Effector CD8-positive, alpha-beta T cell (primary cell): ENCODE results near the gene C1QTNF8.
A peak's percentile ranks its signal among the peaks of the same experiment; 100 is the strongest.

Experiments
- DNase-seq: peaks from one replicate; lab custom pipeline; 2025; lab: John Stamatoyannopoulos, UW

Gene C1QTNF8

DNA sequence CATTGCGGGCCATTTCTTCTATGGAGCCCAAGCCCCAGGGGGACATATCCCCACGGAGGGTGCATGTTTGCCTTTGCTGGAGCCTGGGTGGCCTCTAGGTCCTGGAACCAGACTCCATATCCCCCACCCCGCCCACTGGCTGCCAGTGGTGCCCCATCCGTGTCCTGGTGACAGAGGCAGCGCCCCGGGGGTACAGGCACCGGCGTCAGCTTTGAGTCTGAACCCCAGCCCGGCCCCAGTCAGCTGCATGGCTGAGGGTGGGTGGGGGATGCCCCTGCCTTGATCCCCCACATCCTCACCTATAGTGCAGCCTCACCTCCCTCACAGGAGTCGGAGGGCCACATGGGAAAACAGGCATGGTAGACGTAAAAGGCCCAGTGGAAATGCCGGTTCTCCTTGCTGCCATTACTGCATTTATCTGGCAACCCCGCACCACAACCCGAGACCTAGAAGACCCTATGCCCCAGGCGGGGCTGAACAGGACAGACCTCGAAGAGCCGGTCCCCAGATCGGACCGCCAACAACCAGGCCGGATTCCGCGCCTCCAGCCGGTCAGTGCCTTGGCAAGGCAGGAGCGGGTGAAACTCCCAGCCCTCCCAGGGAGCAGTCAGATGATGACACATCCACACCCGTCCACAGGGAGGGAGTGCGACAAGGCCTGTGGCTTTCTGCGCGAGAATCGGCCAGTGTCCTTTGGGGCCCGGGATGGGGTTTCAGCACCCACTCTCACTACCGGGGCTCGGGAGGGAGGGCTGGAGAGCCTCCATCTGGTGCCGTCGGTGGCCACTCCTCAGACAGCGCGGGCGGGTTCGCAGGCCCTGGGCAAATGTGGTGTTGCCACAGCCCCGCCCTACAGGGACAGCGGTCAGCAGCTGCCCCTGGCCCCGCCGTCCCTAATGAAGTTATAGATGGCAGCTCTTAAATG, 35.4 kb downstream of the C1QTNF8 start:
- DNase-seq: no peak

DNA sequence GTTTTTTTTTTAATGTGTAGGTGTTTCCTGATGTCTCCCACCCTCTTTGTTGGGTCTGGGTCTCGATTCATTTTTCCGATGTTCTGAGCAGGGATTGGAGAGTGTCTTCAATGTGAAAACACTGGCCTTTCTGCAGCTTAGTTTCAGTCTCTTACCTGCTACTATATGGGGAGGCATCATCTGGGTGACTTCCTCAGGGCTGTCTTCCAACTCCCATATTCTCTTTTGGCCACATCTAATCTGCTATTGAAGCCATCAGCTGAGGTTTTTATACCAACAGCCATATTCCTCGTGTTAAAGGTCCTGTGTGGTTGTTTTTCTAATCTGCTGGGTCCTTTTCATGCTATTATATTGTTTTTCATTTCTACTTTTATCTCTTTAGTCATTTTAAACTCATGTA, 36.7 kb downstream of the C1QTNF8 start:
- DNase-seq: no peak

GRCh38 chr16:1058216-1058615, 37.8 kb downstream of the C1QTNF8 start:
- no peak for DNase-seq

GRCh38 chr16:1057252-1057932, 38.7 kb downstream of the C1QTNF8 start:
- DNase-seq: peak; percentile 53

DNA sequence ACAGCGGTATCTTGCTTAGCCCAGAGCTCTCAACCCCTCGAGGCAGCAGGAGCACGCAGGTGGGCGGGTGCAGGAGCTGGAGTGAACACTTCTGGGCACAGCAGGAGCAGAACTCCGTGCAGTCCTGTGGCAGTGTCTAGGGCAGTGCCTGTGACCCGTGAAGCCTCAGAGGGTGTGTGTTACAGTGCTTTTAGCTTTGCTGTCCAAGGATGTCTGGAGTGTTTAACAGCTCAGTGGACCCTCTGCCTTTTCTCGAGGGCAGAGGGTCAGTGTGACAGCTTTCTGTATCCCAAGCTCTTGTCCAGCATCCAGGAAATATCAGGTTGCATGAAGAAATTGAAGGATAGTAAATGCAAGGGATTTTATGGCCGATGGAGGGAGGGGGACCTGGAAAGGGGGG, 39.8 kb downstream of the C1QTNF8 start:
- no peak for DNase-seq

- DNase-seq: no peak
Measured at GRCh38 chr16:1055557-1055924, 40.5 kb downstream of the C1QTNF8 start.

GRCh38 chr16:1054660-1055556, 41.1 kb downstream of the C1QTNF8 start:
- no peak for DNase-seq

GRCh38 chr16:1053700-1054368, 42.2 kb downstream of the C1QTNF8 start:
- no peak for DNase-seq

- no peak for DNase-seq
Measured at GRCh38 chr16:1053121-1053521, 42.9 kb downstream of the C1QTNF8 start.

DNA sequence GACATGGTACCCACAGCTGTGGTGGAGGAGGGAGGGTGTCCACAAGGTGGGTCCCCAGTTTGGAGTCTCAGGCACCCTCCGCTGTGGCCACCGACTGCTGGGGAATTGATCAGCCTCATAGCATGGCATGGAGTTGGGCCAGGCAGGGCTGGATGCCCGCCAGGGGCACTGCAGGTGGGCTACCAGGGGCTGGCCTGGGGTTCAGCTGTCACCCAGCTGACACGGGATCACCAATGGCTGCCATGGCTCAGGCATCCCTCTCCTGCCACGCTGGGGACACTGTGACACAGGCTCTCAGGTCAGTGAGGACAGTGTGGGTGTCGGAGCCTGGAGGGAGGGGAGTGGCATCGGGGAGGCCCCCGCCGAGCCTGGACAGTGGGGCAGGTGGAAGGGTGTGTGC, 43.3 kb downstream of the C1QTNF8 start:
- DNase-seq: no peak

DNA sequence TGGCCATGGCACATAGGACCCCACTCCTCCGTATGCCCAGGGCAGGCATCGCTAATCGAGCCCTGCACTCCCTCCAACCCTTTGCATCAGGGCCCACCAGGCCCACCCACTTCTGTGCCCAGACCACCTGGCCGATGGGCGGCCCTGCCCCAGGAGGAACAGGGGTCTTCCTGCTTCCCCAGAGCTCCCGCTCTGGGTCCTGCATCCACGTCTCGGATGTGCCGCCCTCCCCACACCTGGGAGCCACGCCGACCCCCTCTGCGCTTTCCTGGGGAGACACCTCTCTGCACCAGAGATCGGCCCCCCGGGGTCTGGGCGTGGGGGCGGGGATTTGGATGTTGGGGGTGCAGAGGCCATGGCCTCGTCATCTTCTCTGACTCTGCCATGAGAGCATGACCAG, 44.6 kb downstream of the C1QTNF8 start:
- DNase-seq: no peak

GRCh38 chr16:1050921-1051320, 45.1 kb downstream of the C1QTNF8 start:
- no peak for DNase-seq

GRCh38 chr16:1050516-1050915, 45.5 kb downstream of the C1QTNF8 start:
- DNase-seq: no peak

DNA sequence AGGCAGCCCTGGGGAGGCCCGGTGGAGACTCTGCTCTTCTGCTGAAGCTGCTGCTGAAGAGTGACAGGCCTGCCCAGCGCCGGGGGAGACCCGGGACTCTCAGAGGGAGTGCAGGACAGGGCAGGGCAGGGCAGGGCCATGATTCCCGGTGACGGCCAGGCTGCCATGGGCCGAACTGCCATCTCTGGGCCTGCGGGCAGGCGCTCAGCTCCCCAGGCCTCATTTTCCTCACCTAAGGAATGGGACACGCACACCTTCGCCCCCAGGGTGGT, 46.1 kb downstream of the C1QTNF8 start:
- no peak for DNase-seq

DNA sequence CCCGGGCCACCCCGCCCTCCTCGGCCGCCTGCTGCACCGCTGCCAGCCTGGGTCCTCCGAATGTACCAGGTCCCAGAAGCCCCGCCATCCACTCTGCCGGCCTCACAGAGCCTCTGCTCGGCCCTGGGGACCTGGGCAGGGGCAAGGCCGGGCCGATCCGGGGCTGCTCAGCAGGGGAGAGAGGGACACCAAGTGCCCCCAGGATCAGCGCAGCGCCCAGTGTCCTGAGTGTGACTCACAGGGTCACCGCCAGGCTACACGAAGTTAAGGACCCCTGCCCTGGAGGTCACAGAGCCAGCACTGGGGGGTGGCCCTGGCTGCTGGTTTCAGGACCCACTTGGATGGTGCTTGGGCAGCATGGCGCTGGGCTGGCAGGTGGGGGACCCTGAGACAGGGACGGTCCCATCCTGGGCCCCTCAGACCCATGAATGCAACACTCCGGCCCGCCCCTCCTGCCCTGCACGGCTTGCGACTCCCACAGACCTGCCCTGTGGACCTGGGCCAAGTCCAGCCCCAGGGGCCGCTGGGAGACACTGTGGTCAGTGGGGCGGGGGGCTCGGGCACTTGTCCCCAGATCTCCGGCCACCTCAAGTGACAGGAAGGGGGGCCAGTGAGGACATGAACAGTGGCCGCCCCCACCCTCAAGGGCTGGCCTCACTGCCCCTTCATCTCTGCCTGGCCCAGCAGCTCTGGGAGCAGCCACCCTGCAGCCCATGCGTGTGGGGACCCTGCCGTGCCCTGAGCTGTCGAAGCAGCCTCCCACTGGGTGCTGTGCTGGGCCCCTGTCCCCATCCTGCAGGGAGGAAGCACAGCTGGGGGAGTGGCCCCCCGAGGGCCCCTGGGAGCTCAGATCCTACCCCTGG, 46.7 kb downstream of the C1QTNF8 start:
- no peak for DNase-seq

DNA sequence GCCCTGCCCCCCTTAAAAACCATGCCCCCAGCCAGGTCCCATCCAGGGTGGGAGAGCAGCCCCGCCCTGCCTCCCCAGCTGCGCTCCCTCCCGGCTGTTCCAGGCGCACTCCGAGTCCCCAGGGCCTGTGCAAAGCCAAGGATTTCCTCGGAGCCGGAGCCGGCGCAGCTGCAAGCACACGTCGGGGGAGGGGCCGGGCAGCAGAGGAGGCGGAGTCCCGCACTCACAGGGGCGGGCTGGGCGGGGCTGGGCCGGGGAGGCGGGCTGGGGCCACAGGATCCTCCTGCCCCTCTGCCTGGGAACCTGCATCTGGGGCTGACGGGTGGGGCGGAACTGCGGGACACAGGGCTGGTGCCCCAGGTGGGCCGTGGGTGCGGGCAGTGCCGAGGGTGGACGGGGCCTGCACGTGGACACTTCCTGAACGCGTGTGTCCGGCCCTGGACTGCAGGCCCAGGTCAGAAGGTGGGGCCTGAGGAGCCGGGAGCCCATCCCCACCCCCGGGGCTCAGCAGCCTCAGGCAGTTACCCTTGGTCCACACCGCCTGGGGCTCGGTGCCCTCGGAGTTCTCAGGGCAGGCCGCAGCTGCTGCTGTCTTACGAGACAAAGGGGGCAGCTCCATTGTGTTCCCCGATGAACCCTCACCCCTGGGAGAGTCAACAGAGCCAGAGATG, 47.5 kb downstream of the C1QTNF8 start:
- DNase-seq: no peak

GRCh38 chr16:1047801-1048200, 48.2 kb downstream of the C1QTNF8 start:
- no peak for DNase-seq

DNA sequence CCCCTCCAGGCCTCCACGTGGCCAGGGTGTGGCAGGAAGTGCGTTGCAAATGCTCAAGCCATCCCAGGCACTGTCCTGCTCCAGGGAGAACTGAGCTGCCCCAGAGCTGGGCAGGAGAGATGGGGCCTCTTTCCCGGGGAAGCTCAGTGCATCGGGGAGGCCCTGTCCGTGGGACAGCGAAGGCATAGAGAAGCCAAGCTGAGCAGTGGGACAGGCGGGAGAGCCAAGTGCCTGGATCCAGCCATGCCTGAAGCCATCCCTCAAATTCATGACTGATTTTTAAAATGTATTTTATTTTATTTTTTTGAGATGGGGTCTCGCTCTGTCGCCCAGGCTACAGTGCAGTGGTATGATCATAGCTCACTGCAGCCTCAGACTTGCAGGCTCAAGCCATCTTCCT, 48.9 kb downstream of the C1QTNF8 start:
- DNase-seq: no peak

- no peak for DNase-seq
Measured at GRCh38 chr16:1045993-1046911, 49.8 kb downstream of the C1QTNF8 start.
